ENCODE measurements around the gene EPN3. TPM values are rescaled to one million over a fixed set of nuclear protein-coding genes. Genes with fewer than 3 reads are reported as not detected.

EPN3 gene
- total RNA-seq, 6 donors from 2014 or later, result 0.74 to 14.4 (median 1.2) TPM; not detected in 1

DNA sequence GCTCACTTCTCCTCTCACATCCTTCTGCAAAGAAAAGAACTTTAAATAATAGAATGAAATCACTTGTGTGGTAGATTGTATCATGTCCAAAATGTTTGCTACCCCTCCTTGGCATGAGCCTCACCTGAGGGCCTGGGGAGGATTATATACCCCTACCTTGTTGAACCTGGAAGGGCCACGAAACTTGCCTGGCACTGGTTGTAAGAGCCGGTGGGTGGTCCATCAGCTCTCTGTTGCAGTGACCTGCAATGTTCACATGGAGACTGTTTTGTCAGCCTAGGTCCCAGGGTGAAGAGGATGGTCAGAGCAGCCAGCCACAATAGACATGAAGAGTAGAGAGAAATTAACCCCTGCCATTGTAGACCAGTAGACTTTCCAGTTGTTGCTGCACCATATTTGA, 43.7 kb upstream of the EPN3 start:
- TF ChIP-seq POLR2AphosphoS5 (IDR thresholded peaks at IDR 0.05) (no peak), EP300 (IDR thresholded peaks at IDR 0.05) (no peak), POLR2A (IDR thresholded peaks at IDR 0.05) (no peak)
- TF ChIP-seq, protein P1, sequence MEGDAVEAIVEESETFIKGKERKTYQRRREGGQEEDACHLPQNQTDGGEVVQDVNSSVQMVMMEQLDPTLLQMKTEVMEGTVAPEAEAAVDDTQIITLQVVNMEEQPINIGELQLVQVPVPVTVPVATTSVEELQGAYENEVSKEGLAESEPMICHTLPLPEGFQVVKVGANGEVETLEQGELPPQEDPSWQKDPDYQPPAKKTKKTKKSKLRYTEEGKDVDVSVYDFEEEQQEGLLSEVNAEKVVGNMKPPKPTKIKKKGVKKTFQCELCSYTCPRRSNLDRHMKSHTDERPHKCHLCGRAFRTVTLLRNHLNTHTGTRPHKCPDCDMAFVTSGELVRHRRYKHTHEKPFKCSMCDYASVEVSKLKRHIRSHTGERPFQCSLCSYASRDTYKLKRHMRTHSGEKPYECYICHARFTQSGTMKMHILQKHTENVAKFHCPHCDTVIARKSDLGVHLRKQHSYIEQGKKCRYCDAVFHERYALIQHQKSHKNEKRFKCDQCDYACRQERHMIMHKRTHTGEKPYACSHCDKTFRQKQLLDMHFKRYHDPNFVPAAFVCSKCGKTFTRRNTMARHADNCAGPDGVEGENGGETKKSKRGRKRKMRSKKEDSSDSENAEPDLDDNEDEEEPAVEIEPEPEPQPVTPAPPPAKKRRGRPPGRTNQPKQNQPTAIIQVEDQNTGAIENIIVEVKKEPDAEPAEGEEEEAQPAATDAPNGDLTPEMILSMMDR (IDR thresholded peaks at IDR 0.05), result no peak
- Histone ChIP-seq H3K9me3 (no peaks in the 10 kb centered on the region), H3K27ac (no peak overlapping the region), H3K4me3 (no peak overlapping the region), H3K36me3 (peaks cover 3 to 35% (median 17%) of the 10 kb centered on the region in 4 donors), H3K4me1 (no peaks in the 10 kb centered on the region), H3K27me3 (no peaks in the 10 kb centered on the region)
- 79 to 100% methylated on average over 2 of the region's 2 CpGs for WGBS, 2 donors
- no peak for DNase-seq
- ATAC-seq (ENCODE audit: low FRiP score in 2 of 2), result no peak

DNA sequence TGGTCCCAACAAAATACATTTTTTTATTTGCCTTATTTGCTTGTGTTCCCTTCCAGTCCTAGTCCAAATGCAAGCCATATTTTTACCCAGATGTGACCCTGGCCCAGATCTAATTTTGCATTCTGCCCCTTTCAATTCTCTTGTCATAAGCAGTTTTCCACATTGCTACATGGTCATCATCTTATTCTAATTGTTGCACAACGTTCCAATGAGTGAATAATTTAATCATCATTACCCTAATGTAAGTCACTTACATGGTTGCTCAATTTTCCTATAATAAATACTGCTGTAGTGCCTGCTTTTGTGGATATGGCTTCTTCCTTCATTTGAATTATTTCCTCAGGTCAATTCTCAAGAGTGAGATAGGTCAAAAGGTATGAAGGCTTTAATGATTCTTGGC, 41.0 kb upstream of the EPN3 start:
- Histone ChIP-seq H3K36me3 (peaks cover 0 to 9% (median 0%) of the 10 kb centered on the region in 4 donors), H3K4me3 (no peak overlapping the region), H3K27ac (no peak overlapping the region), H3K27me3 (no peaks in the 10 kb centered on the region), H3K4me1 (no peaks in the 10 kb centered on the region), H3K9me3 (no peaks in the 10 kb centered on the region)
- DNase-seq, result no peak
- no peak for ATAC-seq (ENCODE audit: low FRiP score in 2 of 2)
- 44 to 56% methylated on average over 1 of the region's 1 CpG for WGBS, 2 donors
- TF ChIP-seq, protein P1 (IDR thresholded peaks at IDR 0.05), result no peak
- TF ChIP-seq POLR2AphosphoS5 (IDR thresholded peaks at IDR 0.05) (no peak), EP300 (IDR thresholded peaks at IDR 0.05) (no peak), POLR2A (IDR thresholded peaks at IDR 0.05) (no peak)

DNA sequence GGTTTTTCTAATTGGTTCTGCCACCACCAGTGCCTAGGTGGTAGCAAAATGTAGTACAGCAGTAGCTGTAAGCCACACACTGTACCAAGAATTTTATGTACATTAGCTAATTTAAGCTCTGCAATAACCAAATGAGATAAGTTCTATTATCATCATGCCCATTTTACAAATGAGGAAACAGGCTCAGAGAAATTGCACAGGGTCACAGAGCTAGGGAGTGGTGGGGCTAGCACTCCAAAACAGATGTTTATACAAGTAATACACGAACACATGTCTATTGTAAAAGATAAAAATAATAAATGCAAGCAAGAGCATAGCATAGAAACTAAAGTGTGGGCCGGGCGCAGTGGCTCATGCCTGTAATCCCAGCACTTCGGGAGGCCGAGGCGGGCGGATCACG, 40.3 kb upstream of the EPN3 start:
- ATAC-seq (ENCODE audit: low FRiP score in 2 of 2), result no peak
- TF ChIP-seq, protein P1 (IDR thresholded peaks at IDR 0.05), result no peak
- TF ChIP-seq POLR2A (IDR thresholded peaks at IDR 0.05) (no peak), EP300 (IDR thresholded peaks at IDR 0.05) (no peak), POLR2AphosphoS5 (IDR thresholded peaks at IDR 0.05) (no peak)
- H3K36me3 ChIP-seq, result peaks cover 0 to 2% (median 0%) of the 10 kb centered on the region in 4 donors
- WGBS, 2 donors, result 88% methylated on average over 8 of the region's 8 CpGs
- DNase-seq, result no peak
- H3K27me3 ChIP-seq, result no peaks in the 10 kb centered on the region
- H3K4me3 ChIP-seq, result no peak overlapping the region
- H3K9me3 ChIP-seq, result no peaks in the 10 kb centered on the region
- no peaks in the 10 kb centered on the region for H3K4me1 ChIP-seq
- no peak overlapping the region for H3K27ac ChIP-seq

DNA sequence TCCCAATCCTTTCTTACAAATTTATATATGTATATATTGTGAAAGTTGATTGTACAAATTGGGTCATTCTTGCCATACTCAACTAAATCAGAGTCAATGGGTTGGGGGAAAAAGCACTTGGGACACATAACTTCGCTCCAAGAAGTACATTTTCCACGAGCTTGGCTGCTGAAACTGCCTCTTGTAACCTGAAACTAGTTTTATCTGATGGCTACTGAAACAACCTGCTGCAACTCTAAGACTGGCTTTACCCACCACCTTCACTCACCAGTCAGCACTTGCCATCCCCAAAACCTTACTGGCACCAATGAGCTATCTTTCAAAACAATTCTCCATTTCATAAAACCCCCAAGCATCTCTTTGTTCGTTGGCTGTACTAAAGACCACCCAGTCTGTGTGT, 38.8 kb upstream of the EPN3 start:
- TF ChIP-seq, protein P1 (IDR thresholded peaks at IDR 0.05), result no peak
- TF ChIP-seq EP300 (IDR thresholded peaks at IDR 0.05) (no peak), POLR2A (IDR thresholded peaks at IDR 0.05) (no peak), POLR2AphosphoS5 (IDR thresholded peaks at IDR 0.05) (no peak)
- DNase-seq, result no peak
- no peak overlapping the region for H3K27ac ChIP-seq
- no peak for ATAC-seq (ENCODE audit: low FRiP score in 2 of 2)
- WGBS, 2 donors, result 49 to 50% methylated on average over 3 of the region's 3 CpGs
- no peak overlapping the region for H3K4me3 ChIP-seq
- H3K4me1 ChIP-seq, result no peaks in the 10 kb centered on the region
- H3K27me3 ChIP-seq, result no peaks in the 10 kb centered on the region
- H3K36me3 ChIP-seq, result no peaks in the 10 kb centered on the region
- H3K9me3 ChIP-seq, result no peaks in the 10 kb centered on the region

DNA sequence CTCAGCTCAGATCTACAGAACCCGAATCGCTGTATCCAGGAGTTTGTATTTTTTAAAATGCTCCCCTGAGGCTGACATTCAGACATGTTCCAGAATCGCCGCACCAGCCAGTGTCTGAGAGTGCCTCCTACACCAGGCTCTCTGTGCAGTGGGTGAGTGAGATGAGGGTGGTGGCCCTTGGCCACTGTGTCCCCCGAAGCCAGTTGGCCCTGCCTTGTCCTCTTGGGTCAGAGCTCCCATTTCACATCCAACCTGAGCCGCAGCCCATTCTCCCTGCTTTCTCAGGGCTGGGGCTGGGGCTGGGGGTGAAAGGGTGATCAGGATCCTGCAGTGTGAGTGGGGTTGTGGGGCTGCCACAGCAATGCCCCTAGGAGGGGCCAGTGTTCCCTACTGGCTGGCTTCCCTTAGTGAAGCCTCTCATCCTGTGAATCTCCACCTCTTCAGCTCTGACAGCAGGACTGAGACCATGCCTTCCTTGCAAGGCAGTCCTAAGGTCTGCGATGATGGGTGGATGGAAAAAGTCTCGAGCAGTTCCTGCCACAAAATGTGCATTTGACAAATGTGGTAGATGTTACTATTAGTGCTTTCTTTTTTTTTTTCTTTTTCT, 37.2 kb upstream of the EPN3 start:
- Histone ChIP-seq H3K4me1 (no peaks in the 10 kb centered on the region), H3K36me3 (no peaks in the 10 kb centered on the region), H3K4me3 (no peak overlapping the region), H3K27me3 (no peaks in the 10 kb centered on the region), H3K9me3 (no peaks in the 10 kb centered on the region), H3K27ac (no peak overlapping the region)
- DNase-seq (no peak), ATAC-seq (ENCODE audit: low FRiP score in 2 of 2) (no peak)
- no peak for TF ChIP-seq POLR2AphosphoS5 (IDR thresholded peaks at IDR 0.05)
- TF ChIP-seq EP300 (IDR thresholded peaks at IDR 0.05), result no peak
- 98 to 99% methylated on average over 6 to 8 of the region's 8 CpGs for WGBS, 2 donors
